GDM1 (cell line): ENCODE results near the gene KDM4C.

Experiments used
- DNase-seq: peaks from one replicate; lab custom pipeline; 2025; lab: John Stamatoyannopoulos, UW

KDM4C gene

DNA sequence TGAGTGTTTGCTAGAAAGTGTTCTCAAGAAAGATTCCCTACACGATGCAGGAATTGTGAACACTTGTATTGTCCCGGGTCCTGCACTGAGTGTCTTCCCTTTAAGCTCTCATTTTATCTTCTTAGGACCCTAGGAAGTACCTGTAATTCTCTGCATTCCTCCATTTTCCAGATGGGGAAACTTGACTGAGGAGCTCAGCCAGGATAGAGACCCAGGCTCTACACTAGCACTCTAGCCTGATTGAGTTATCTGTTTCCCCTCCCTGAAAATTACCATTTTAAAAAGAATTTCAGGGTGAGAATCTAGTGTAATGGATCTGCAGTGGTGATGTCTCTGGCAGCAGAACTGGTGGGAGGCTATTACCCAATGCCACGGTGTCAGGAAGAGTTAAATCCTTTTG, 453.9 kb downstream of the KDM4C start:
- DNase-seq, result no peak

DNA sequence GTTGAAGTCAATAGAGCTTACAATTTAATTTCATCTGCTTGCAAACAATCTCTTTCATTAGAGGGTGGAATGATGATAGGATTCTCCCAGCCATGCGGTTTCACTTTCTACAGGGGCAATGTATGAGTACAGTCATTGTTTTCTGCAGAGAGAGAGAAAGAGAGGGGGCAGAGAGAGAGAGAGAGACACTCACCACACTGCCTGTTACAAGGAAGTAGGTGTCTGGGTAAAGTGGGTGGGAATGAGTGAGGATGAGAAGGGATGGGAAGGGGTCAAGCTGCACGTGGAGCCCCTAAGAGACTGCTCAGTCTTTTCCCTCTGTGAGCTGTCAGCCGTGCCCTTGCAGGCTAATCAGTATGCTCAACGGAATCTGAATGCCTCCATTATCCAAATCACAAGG, 454.3 kb downstream of the KDM4C start:
- DNase-seq, result no peak

- DNase-seq, result no peak
Observed at GRCh38 chr9:7216004-7216841, 458.4 kb downstream of the KDM4C start.

GRCh38 chr9:7223981-7224380, 466.2 kb downstream of the KDM4C start:
- DNase-seq, result no peak
